HL-60/S4 treated with retinoic acid at 250 ng/mL for 4 days and 3 days (cell line): ENCODE results near the gene PSMC5.

Experiments used
- in situ Hi-C: fragments of 300-500 bp; cut with MboI; formaldehyde crosslinking; loops from 2 replicates; pipeline ENCODE4 v1.7.0; 2022; ENCODE audit warnings: low sequenced_read_pairs

PSMC5 gene

DNA sequence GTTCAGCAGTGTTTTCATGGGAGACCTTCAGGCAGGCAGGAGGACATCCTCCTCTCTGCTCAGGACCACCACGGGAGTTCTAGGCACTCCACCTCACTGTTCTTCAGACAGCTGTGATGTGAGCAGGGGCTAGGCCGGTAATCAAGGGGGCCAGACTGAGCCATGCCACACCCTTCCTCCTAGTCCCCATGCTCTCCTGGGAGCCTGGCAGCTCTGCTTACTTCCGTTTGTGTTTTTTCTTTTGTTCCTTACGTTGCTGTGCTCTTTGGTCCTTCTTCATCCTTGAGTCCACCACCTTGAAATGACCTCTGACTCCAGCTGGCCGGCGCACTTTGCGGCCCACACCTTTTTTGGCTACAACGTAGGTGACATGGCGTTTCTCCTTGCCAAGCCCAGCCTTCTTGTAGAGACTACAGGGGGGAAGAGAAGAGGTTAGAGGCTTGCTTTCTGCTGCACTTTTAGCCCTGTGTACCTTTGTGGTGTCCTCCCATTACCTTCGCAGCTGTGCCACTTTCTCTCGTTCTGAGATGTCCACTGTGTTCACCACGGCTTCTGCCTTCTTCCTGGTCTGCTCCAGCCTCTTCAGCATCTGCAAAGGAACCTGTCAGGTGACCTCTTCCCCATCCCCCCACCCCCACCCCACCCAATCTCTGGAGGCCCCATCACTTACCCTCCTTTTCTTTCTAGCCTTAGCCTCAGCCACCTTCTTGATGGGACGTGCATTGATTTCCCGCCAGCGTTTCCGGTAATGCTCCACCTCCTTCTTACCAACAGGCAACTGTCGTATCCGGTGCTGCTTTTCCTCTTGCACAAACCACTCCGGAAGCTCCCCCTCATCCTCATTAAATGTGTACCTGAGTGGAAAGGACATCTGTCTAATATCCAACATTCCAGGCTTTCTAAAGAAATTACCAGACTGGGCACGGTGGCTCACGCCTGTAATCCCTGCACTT lies 7.4 kb upstream of the PSMC5 start:
- in situ Hi-C loops, result no loop called here

DNA sequence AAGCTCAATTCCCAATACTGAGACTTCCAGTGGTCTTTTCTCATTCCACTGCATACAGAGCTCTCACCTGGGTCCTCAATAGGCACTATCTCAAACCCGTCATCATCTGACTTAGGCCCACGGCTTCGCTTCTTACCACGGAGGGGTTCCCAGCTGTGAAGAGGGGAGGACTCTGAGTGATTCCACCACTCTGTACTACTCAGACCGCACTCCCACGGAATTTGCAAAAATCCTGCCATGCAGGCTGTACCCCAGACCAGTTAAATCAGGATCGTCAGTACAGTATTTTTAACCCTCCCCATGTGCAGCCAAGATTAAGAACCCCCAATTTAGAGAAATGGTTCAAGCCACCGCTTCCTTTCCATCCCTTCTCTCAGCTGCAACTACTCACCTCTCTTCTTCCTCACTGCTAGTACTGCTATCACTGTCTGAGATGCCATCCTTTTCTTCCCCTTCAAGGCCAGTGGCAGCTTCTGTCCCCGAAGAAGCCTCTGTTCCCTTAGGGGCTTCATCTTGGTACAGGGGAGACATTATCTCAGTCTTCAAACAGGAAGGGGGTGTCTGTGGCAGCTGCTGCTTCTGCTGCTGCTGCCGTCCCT lies 6.2 kb upstream of the PSMC5 start:
- in situ Hi-C loops, result no loop called here

DNA sequence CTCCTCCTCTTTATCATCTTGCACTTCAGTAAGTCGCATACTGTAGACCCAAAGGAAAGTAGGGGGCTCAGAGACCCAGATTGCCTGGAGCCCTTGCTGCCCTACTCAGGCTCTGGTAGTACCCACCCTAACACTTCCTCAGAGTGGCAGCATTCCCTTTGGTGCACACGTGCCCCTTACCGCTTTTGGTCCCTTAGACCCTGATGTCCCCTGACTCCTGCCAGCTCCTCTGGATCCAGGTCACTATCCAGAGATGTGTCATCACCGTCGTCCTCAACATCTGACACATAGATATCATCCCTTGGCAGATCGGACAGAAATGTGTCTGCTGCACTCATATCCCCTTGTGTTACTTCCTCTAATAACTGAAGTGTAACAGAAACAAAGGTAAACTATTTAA lies 5.4 kb upstream of the PSMC5 start:
- in situ Hi-C loops, result no loop called here

DNA sequence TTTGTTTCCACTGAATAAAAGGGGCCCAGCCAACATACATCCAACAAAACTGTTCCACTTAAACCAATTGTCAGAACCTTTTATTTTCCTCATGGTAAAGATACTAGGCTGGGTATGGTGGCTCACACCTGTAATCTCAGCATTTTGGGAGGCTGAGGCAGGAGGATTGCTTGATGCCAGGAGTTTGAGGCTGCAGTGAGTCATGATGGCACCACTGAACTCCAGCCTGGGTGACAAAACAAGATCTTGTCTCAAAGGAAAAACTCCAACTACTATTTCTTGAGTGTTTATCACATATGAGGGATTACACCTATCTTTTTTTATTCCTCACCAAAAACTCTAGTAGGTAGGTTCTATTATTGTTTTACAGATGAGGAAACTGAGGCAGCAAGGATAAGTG lies 4.7 kb upstream of the PSMC5 start:
- in situ Hi-C loops, result no loop called here

DNA sequence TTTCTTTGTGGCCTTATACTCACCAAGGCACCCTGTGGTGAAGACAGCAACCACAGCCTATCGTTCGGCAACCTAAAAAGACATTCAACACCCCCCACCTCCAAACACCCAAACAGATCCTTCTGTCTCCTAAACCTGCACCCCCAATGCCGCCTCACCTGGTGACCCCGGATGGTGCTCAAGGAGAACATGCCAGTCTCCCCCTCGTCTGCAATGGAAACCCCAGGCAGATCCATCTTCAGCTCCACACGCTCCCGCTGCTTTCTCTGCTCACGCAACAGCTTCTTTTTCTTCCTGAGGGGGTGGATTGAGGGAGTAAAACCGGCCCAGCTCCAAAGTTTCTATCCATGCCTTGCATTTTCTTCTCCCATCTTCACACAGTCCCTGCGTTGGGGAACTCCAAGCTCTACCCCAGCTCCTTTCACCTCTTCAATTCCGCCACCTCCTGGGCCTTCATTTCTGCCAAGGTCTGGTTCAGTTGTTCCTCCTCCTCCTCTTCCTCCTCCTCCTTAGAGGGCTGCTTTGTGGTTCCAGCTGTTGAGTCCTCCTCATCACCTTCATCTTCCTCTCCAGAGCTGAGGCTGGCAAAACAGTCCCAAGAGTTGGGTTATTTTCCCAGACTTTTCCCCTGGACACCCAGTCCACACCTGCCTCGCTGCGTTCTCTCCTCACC lies 3.4 kb upstream of the PSMC5 start:
- in situ Hi-C loops, result no loop called here

DNA sequence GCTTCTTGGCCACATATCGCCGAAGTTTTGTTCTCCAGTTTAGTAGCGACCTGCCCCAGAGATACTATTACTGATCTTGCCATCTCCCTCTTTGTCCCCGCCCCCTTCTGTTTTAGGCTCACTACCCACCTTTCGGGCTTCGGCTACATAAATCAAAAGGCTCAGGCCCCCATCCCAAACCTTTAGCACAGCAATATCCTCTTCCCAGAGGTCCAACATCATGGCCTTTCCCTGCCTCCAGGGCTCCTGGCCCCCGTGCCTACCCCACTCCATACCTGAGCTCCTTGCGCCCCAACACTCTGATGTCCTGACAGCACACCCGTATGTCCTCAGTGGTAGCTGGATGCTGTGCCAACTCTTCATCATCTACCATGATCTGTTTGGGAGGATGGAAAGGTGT lies 2.9 kb upstream of the PSMC5 start:
- in situ Hi-C loops, result no loop called here

DNA sequence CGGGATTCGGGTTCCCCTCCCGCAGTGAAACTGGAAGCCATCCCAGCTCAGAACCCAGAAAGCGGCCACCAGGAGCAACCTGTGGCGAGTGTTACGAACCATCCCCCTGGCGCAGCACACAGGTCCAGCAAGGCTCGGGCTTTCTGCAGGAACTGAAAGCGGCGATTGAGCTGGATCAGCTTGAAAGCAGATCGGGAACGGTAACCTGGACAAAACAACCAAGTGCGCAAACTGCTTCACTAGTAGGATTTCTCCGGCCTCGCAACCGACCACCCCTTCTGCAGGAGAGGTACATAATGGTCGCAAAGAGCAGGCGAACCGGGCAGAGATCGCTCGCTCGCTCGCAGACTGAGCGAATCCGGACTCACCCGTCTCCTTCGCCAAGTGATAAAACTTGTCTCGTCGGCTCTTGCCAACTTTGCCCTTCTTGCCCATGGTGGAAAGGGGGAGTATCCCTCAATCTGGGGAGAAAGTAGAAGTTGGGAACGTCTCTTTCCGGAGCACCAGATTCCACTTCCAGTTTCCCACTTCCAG lies 696 bp upstream of the PSMC5 start:
- in situ Hi-C loops, result loop anchor here (25.0 kb wide), 1 partner anchor 389 kb away; the partner anchor contains the start of gene CYB561

DNA sequence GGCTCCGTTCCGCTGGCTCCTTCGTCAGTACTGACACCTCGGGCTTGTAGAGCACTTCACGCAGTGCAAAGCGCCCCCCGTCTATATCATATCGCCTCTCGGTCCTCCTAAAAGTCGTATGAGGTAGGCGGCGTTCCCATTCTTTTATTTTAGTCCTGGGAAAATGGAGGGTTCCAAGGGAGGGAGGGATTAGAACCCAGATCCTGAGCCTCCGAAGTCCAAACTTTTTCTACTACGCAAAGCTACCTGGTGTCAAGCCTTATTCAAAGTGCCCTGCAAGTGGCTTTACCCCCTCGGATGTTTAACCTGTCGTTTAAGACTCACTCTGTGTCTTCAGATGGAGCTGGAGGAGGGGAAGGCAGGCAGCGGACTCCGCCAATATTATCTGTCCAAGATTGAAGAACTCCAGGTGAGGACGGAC lies 580 bp downstream of the PSMC5 start:
- in situ Hi-C loops, result loop anchor here (25.0 kb wide), 1 partner anchor 391 kb away; the partner anchor contains the start of gene CYB561

DNA sequence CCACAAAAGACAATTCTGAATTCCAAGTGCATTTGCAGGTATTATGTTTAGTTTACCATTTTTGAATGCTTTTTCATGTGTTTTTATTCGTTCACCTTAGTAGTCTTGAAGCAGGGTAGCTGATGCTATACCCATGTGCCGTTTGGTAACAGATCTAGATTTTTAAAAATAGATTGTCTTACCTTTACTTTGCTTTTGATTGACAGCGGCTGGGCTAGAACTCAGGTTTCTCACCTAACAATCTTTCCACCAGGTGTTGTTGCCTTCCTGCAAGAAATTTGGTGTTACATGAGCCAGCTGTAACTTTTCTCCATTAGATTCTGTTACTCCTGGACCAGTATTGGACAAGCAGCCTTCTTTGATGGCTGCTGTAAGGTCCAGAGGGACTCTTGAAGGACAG lies 1.7 kb downstream of the PSMC5 start:
- in situ Hi-C loops, result loop anchor here (25.0 kb wide), 1 partner anchor 392 kb away; the partner anchor contains the start of gene CYB561

DNA sequence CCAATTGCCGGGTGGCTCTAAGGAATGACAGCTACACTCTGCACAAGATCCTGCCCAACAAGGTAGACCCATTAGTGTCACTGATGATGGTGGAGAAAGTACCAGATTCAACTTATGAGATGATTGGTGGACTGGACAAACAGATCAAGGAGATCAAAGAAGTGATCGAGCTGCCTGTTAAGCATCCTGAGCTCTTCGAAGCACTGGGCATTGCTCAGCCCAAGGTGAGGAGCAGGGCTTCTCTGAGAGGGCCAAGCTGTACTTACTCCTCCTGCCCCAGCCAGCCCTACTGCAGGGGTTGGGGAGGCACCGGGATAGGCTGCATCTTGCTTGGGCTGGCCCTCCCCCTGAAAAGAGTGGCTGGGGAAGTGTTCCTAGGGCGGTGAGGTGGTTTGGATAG lies 3.0 kb downstream of the PSMC5 start:
- in situ Hi-C loops, result loop anchor here (25.0 kb wide), 1 partner anchor 393 kb away; the partner anchor contains the start of gene CYB561

DNA sequence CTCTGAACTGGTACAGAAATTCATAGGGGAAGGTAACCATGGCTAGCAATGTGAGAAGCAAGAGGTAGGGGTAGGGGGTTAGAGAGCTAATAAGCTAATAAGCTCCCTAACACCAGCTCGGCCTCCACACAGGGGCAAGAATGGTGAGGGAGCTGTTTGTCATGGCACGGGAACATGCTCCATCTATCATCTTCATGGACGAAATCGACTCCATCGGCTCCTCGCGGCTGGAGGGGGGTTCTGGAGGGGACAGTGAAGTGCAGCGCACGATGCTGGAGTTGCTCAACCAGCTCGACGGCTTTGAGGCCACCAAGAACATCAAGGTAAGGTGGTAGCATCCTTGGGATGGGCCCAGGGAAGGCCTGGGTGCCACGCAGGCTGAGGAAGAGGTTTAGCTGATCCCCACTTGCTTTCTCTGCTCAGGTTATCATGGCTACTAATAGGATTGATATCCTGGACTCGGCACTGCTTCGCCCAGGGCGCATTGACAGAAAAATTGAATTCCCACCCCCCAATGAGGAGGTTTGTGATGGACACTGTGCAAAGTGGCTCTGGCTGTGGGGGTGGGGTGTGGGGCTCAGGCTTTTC lies 3.8 kb downstream of the PSMC5 start:
- in situ Hi-C loops, result loop anchor here (25.0 kb wide), 1 partner anchor 394 kb away; the partner anchor contains the start of gene CYB561

DNA sequence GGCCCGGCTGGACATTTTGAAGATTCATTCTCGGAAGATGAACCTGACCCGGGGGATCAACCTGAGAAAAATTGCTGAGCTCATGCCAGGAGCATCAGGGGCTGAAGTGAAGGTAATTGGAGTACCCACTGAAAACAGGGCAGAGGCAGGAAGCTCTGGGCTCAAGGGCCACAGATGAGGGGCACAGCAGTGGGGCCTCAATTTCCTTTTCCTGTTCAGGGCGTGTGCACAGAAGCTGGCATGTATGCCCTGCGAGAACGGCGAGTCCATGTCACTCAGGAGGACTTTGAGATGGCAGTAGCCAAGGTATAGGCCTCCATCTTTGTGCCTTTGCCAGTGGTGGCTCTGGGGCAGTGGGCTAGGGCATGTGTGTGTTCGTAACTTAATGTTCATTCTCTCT lies 4.3 kb downstream of the PSMC5 start:
- in situ Hi-C loops, result loop anchor here (25.0 kb wide), 1 partner anchor 394 kb away; the partner anchor contains the start of gene CYB561

DNA sequence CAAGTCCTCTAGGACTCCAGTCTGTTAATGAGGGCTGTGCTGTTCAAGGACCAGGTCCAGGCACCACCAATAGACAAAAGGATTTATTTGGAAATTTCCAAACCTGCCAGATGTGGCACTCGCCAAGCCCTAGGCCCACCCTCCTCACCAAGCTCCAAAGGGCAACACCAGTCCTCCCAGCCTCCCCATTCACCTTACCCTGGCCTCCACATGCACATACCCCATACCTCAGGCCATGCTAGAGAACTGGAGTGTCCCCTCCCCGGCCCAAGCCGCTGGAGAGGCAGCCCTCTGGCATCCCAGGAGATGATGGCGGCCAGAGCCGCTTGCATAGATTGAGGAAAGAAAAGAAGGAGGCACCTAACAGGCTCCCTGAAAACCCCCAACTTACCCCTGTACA lies 4.8 kb downstream of the PSMC5 start:
- in situ Hi-C loops, result loop anchor here (25.0 kb wide), 1 partner anchor 395 kb away; the partner anchor contains the start of gene CYB561

DNA sequence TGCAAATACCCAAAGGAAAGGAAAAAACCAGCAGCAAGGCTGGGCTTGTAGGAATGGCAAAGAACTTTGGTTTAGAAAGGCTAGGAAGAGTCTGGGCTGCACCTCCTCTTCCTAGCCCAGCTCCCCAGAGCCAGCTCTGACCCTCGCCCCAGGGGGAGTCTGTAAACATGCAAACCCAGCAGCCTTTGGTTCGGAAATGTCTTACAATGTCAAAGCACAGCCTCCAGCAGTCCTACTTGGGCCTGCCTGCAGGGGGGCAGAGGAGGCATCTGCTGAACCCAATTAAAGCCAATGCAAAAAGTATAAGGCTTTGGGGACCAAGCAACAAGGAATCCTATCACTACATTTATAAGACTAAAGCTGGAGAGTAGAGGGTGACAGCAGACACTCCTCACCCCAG lies 5.2 kb downstream of the PSMC5 start:
- in situ Hi-C loops, result loop anchor here (25.0 kb wide), 1 partner anchor 395 kb away; the partner anchor contains the start of gene CYB561

DNA sequence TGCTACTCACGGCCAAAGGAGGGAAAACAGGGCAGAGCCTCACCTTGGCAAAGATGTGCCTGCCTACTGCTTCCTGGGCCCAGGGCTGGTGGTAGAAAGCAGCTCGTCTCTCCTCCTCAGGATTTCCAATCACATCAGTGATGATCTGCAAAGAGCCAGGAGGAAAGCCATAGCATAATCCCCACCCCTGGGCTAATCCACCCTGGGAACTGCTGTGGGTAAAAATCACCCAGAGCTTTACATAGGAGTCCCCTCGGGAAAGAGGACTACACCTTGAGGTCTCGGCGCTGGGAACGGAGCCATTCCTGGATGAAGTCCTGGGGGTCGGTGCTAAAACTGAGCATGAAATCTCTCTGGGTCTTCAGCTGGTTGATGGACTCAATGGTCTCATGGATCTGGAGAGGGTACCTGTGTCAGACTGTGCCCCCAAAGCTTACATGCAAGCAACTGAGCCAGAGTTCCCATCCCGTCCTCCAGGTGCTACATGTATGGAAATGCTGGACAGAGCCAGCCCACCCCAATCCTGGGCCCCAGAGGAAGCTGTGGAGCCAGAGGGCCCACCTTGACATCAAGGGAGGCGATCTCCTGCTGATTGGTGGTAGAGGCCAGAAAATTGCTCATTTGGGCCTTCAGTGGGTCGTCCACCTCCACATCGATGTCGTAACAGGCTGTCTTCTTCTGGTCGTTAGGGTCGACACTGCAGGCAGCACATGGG lies 6.0 kb downstream of the PSMC5 start:
- in situ Hi-C loops, result loop anchor here (25.0 kb wide), 1 partner anchor 396 kb away; the partner anchor contains the start of gene CYB561

DNA sequence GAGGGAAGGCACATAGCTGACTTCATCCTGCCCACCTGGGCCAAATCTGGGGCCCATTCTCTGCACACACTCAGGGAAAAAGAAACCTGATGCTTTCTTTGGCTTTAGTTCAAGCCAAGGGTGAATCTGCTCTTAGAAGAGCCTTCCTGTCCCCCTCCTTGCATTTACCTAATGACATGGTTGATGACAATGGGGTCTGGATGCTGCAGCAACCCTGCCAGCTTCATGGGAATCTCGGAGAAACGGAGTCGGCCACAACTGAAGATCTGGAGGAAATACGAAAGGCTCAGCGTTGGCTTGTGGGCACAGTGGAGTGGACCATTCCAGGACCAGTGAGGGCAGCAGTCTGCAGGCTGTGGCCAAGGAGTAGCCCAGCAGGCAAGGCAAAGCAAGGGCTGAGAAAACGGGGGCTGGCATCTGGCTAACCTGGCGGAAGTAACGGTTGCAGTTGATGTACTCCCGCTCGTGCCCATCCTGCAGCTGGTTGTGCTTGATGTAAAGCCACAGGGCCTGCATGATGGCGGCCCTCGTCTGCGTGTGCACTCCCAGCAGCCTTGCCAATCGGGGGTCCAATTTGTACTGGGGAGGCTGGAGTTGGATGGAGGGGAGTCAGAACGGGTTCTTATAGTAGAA lies 6.6 kb downstream of the PSMC5 start:
- in situ Hi-C loops, result loop anchor here (25.0 kb wide), 1 partner anchor 397 kb away; the partner anchor contains the start of gene CYB561

DNA sequence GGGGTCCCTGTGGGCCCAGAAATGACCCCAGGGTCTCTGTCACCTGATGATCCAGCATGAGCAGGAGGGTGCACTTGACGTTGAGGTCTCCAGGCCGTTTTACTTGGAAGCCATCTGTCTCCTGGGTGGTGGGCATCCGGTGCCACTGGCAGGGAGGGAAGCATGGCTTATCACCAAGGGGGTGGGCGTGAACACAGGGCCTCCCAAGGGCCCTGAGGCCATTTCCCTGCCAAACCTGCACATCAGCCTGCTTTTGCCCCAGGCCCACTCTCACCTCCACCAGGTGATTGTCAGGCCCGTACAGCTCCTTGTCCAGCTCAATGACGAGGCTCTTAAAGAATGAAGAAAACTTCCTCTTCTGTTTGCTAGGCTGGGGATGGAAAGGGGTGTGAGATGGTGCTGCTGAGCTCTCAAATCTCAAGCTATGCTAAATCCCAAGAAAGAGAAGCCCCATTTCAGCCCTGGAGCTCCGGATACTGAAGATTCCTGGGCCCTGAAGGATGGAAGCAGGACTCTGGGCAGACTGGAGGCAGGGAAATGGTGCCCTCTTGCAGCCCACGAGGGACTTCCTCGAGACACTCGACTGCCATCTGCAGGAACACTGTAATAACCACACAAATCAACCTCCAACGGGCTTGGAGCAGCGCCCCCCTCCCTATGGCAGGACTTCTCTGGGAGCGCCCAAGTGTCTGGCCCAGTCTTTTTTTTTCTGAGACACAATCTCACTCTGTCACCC lies 7.4 kb downstream of the PSMC5 start:
- in situ Hi-C loops, result loop anchor here (25.0 kb wide), 1 partner anchor 397 kb away; the partner anchor contains the start of gene CYB561

DNA sequence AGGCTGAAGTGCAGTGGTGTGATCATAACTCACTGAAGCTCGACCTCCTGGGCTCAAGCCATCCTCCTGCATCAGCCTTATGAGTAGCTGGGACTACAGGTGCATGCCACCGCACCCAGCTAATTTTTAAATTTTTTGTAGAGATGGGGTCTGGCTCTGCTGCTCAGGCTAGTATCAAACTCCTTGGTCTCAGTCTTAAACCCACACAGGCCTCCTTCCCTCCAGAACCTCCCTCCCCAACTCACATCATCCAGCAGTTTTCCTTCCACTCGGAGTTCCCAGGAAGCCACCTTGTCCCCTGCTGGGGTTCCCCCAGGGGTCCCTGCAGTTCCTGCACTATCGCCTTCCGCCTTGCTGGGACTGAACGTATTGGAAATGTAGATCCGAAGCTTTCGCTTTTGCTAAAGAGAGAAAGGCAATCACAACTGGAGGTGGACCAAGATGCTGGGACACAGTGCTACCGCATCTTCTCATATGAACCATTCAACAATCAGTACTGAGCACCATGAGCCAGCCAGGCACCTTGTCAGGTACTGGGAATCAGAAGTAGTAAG lies 8.0 kb downstream of the PSMC5 start:
- in situ Hi-C loops, result loop anchor here (25.0 kb wide), 1 partner anchor 398 kb away; the partner anchor contains the start of gene CYB561
